Ishikawa (cell line): ENCODE measurements around the gene CDH13.

Experiments
- CREB1 ChIP-seq: IDR thresholded peaks from 2 replicates; pipeline ENCODE4 v1.6.1; 2012; ENCODE audit warnings: low read depth
- FOXM1 ChIP-seq: IDR thresholded peaks from 2 replicates; pipeline ENCODE4 v1.6.1; 2012; ENCODE audit warnings: low read depth, borderline replicate concordance
- MAX ChIP-seq: IDR thresholded peaks from 2 replicates; pipeline ENCODE4 v1.6.1; 2012
- REST ChIP-seq: IDR thresholded peaks from 2 replicates; pipeline ENCODE4 v1.6.1; 2012; ENCODE audit warnings: low read depth, mild to moderate bottlenecking
- YY1 ChIP-seq: IDR thresholded peaks from 2 replicates; pipeline ENCODE4 v1.6.1; 2012; ENCODE audit warnings: low read depth
- TF ChIP-seq, protein P1 (sequence below): IDR thresholded peaks from 2 replicates; pipeline ENCODE4 v1.6.1; 2012

- TF ChIP-seq FOXM1 (no peak), YY1 (no peak), CREB1 (no peak), MAX (no peak), REST (no peak)
- TF ChIP-seq, protein P1, sequence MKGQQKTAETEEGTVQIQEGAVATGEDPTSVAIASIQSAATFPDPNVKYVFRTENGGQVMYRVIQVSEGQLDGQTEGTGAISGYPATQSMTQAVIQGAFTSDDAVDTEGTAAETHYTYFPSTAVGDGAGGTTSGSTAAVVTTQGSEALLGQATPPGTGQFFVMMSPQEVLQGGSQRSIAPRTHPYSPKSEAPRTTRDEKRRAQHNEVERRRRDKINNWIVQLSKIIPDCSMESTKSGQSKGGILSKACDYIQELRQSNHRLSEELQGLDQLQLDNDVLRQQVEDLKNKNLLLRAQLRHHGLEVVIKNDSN, result no peak
Measured at GRCh38 chr16:83316458-83316857, 689.7 kb downstream of the CDH13 start.
